SK-N-SH treated with all-trans-retinoic acid at 6 μM for 48 hours (cell line): ENCODE measurements around the gene IER2.

ENCODE experiments used
- ATAC-seq: fragments of 200-7000 bp; cut with Tn5 transposase; 3 replicates; pipeline ENCODE4 v1.9.1; 2020; ENCODE audit warnings: mild to moderate bottlenecking, moderate library complexity
- ARNTL ChIP-seq: fragments of 450-650 bp; formaldehyde crosslinking; IDR thresholded peaks from 2 replicates; pipeline ENCODE4 v1.5.0; 2020; ENCODE audit warnings: low read depth, mild to moderate bottlenecking, moderate library complexity, borderline replicate concordance
- BACH2 ChIP-seq: fragments of 250-450 bp; sonication (Bioruptor Pico); IDR thresholded peaks from 2 replicates; pipeline ENCODE4 v1.9.0; 2021; ENCODE audit warnings: mild to moderate bottlenecking, borderline replicate concordance
- CREB5 ChIP-seq: fragments of 250-450 bp; sonication (Bioruptor Pico); IDR thresholded peaks from 2 replicates; pipeline ENCODE4 v1.5.1; 2020; ENCODE audit warnings: low read depth, mild to moderate bottlenecking, moderate library complexity
- CSRNP3 ChIP-seq: fragments of 250-450 bp; sonication (Bioruptor Pico); IDR thresholded peaks from 2 replicates; pipeline ENCODE4 v1.5.1; 2021; ENCODE audit warnings: mild to moderate bottlenecking, moderate library complexity
- ESRRG ChIP-seq: fragments of 250-450 bp; sonication (Bioruptor Pico); IDR thresholded peaks from 2 replicates; pipeline ENCODE4 v1.6.1; 2021; ENCODE audit warnings: mild to moderate bottlenecking
- GLIS3 ChIP-seq: fragments of 250-450 bp; sonication (Bioruptor Pico); IDR thresholded peaks from 2 replicates; pipeline ENCODE4 v1.5.0; 2020; ENCODE audit warnings: mild to moderate bottlenecking, moderate library complexity
- ISL1 ChIP-seq: fragments of 250-450 bp; sonication (Bioruptor Pico); IDR thresholded peaks from 2 replicates; pipeline ENCODE4 v2.1.2; 2022; ENCODE audit warnings: mild to moderate bottlenecking, moderate library complexity
- OSR1 ChIP-seq: fragments of 250-450 bp; sonication (Bioruptor Pico); IDR thresholded peaks from 2 replicates; pipeline ENCODE4 v1.8.0; 2022; ENCODE audit warnings: moderate library complexity, mild to moderate bottlenecking, inconsistent platforms
- PATZ1 ChIP-seq: fragments of 250-450 bp; sonication (Bioruptor Pico); IDR thresholded peaks from 2 replicates; pipeline ENCODE4 v1.8.0; 2020; ENCODE audit warnings: mild to moderate bottlenecking, moderate library complexity, borderline replicate concordance
- PPARA ChIP-seq: fragments of 250-450 bp; sonication (Bioruptor Pico); IDR thresholded peaks from 2 replicates; pipeline ENCODE4 v1.5.0; 2020; ENCODE audit warnings: mild to moderate bottlenecking, borderline replicate concordance
- RARB ChIP-seq: fragments of 250-450 bp; sonication (Bioruptor Pico); IDR thresholded peaks from 2 replicates; pipeline ENCODE4 v1.8.0; 2021; ENCODE audit warnings: mild to moderate bottlenecking, moderate library complexity
- SNAI2 ChIP-seq: fragments of 250-450 bp; sonication (Bioruptor Pico); IDR thresholded peaks from 2 replicates; pipeline ENCODE4 v1.5.0; 2020; ENCODE audit warnings: mild to moderate bottlenecking, moderate library complexity
- TCF4 ChIP-seq: fragments of 250-450 bp; sonication (Bioruptor Pico); IDR thresholded peaks from 2 replicates; pipeline ENCODE4 v1.8.0; 2021; ENCODE audit warnings: mild to moderate bottlenecking, moderate library complexity, borderline replicate concordance
- TOX ChIP-seq: fragments of 250-450 bp; sonication (Bioruptor Pico); IDR thresholded peaks from 2 replicates; pipeline ENCODE4 v1.8.0; 2021; ENCODE audit warnings: mild to moderate bottlenecking, moderate library complexity, borderline replicate concordance
- ZC3H10 ChIP-seq: fragments of 250-450 bp; sonication (Bioruptor Pico); IDR thresholded peaks from 2 replicates; pipeline ENCODE4 v1.5.1; 2021; ENCODE audit warnings: mild to moderate bottlenecking, moderate library complexity
- ZFP3 ChIP-seq: fragments of 250-450 bp; sonication (Bioruptor Pico); IDR thresholded peaks from 2 replicates; pipeline ENCODE4 v1.5.0; 2020; ENCODE audit warnings: mild to moderate bottlenecking, moderate library complexity
- ZFP30 ChIP-seq: fragments of 450-650 bp; formaldehyde crosslinking; IDR thresholded peaks from 2 replicates; pipeline ENCODE4 v1.5.0; 2022; ENCODE audit warnings: mild to moderate bottlenecking, moderate library complexity
- ZNF565 ChIP-seq: fragments of 450-650 bp; formaldehyde crosslinking; conservative IDR thresholded peaks from 2 replicates; pipeline ENCODE4 v1.5.0; 2020; ENCODE audit warnings: low read depth, mild to moderate bottlenecking, moderate library complexity
- ZNF70 ChIP-seq: fragments of 450-650 bp; formaldehyde crosslinking; IDR thresholded peaks from 2 replicates; pipeline ENCODE4 v1.5.0; 2020; ENCODE audit warnings: mild to moderate bottlenecking, moderate library complexity
- ZNF8 ChIP-seq: fragments of 450-650 bp; formaldehyde crosslinking; IDR thresholded peaks from 2 replicates; pipeline ENCODE4 v1.5.0; 2020; ENCODE audit warnings: mild to moderate bottlenecking, moderate library complexity
- TF ChIP-seq, protein P1 (sequence below): fragments of 250-450 bp; sonication (Bioruptor Pico); IDR thresholded peaks from 2 replicates; pipeline ENCODE4 v1.8.0; 2021; ENCODE audit warnings: low read depth, mild to moderate bottlenecking, moderate library complexity, borderline replicate concordance

The IER2 gene

DNA sequence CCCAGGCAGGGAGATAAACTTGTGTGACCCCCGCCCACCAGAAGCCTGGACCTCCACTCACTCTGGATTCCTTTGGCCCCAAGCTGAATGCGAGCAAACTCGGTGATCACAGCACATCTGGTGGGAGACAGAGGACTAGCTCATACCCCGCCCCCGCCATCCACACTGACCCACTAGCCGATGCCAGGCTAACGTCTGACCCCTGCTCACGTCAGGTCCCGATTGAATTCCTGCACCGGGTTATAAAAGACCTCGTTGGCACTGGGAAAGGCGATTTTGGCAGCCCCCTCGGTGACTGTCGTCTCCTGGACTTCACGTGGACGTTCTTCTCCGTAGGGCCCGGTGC, 34.3 kb upstream of the IER2 start (continued):
- no peak for TF ChIP-seq PATZ1
- TF ChIP-seq ESRRG (CRISPR knock-in tag), result no peak
- TF ChIP-seq ZFP3 (CRISPR knock-in tag), result no peak
- TF ChIP-seq ZNF565 (CRISPR knock-in tag), result no peak
- no peak for TF ChIP-seq ARNTL (CRISPR knock-in tag)
- no peak for TF ChIP-seq RARB (CRISPR knock-in tag)

- TF ChIP-seq ZNF565 (CRISPR knock-in tag) (no peak), TOX (CRISPR knock-in tag) (no peak), ZFP3 (CRISPR knock-in tag) (0 out of 2 replicates have a peak, but pooled peaks have one; percentile 62), RARB (CRISPR knock-in tag) (no peak), ARNTL (CRISPR knock-in tag) (no peak), OSR1 (no peak), GLIS3 (peak; percentile 84; the same call in 1 of the 2 replicates), ISL1 (CRISPR knock-in tag) (no peak), ZNF70 (0 out of 2 replicates have a peak, but pooled peaks have one; percentile 41), ZC3H10 (CRISPR knock-in tag) (no peak), SNAI2 (no peak), CSRNP3 (CRISPR knock-in tag) (no peak), ZFP30 (CRISPR knock-in tag) (no peak), ZNF8 (no peak), BACH2 (no peak)
- TF ChIP-seq, protein P1, sequence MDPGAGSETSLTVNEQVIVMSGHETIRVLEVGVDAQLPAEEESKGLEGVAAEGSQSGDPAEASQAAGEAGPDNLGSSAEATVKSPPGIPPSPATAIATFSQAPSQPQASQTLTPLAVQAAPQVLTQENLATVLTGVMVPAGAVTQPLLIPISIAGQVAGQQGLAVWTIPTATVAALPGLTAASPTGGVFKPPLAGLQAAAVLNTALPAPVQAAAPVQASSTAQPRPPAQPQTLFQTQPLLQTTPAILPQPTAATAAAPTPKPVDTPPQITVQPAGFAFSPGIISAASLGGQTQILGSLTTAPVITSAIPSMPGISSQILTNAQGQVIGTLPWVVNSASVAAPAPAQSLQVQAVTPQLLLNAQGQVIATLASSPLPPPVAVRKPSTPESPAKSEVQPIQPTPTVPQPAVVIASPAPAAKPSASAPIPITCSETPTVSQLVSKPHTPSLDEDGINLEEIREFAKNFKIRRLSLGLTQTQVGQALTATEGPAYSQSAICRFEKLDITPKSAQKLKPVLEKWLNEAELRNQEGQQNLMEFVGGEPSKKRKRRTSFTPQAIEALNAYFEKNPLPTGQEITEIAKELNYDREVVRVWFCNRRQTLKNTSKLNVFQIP, result no peak
- peak; percentile 75 for ATAC-seq
Measured at GRCh38 chr19:13116282-13117175, 33.7 kb upstream of the IER2 start, which contains the start of gene TRMT1. Gene TRMT1 (minus strand): TSS chr19:13116740. CDS start chr19:13116399, 341 bp downstream.

GRCh38 chr19:13117176-13117771, 32.9 kb upstream of the IER2 start:
- TF ChIP-seq CREB5 (no peak), PPARA (CRISPR knock-in tag) (no peak), PATZ1 (no peak), RARB (CRISPR knock-in tag) (no peak), CSRNP3 (CRISPR knock-in tag) (no peak), TCF4 (CRISPR knock-in tag) (no peak), GLIS3 (no peak), ZFP3 (CRISPR knock-in tag) (no peak), ISL1 (CRISPR knock-in tag) (no peak), ZC3H10 (CRISPR knock-in tag) (no peak), ARNTL (CRISPR knock-in tag) (no peak), ZFP30 (CRISPR knock-in tag) (no peak), ZNF565 (CRISPR knock-in tag) (no peak), ZNF70 (no peak), ZNF8 (no peak), OSR1 (no peak), TOX (CRISPR knock-in tag) (no peak)
- TF ChIP-seq, protein P1, result no peak
- ATAC-seq, result peak; percentile 36
